ENCODE measurements around the gene ERC2.

The ERC2 gene

GRCh38 chr3:55492976-55493375 is 975.3 kb downstream of the ERC2 start:
- H3K27me3 ChIP-seq (ENCODE audit: insufficient read depth, low read length) = no peaks in the 10 kb centered on the region
- H3K9me3 ChIP-seq (ENCODE audit: low read length) = no peaks in the 10 kb centered on the region
- no peaks in the 10 kb centered on the region for H4K20me1 ChIP-seq (ENCODE audit: insufficient read depth, low read length)
- H3K4me2 ChIP-seq (ENCODE audit: low read length) = no peak overlapping the region
- H3F3A ChIP-seq (ENCODE audit: insufficient read depth, low read length) = no peaks in the 10 kb centered on the region
- no peak overlapping the region for H2AFZ ChIP-seq (ENCODE audit: low read length)
- no peaks in the 10 kb centered on the region for H3K9me2 ChIP-seq (ENCODE audit: low read depth, low read length)
- no peak overlapping the region for H3K9ac ChIP-seq (ENCODE audit: low read length)
- H3K79me2 ChIP-seq (ENCODE audit: insufficient read depth, low read length) = no peaks in the 10 kb centered on the region
- no peaks in the 10 kb centered on the region for H3K36me3 ChIP-seq (ENCODE audit: insufficient read depth, low read length)
- H3K4me1 ChIP-seq (ENCODE audit: insufficient read depth, low read length, severe bottlenecking) = peaks cover 7% of the 10 kb centered on the region
- no peak overlapping the region for H3K27ac ChIP-seq (ENCODE audit: low read depth, low read length, poor library complexity, severe bottlenecking)
- no peak overlapping the region for H3K4me3 ChIP-seq (ENCODE audit: low read depth, low read length, poor library complexity, severe bottlenecking)
- no peak for TF ChIP-seq CTCF (IDR thresholded peaks at IDR 0.05; ENCODE audit: low read length)
- no peak for TF ChIP-seq EZH2 (IDR thresholded peaks at IDR 0.05; ENCODE audit: borderline replicate concordance, low read length)

DNA sequence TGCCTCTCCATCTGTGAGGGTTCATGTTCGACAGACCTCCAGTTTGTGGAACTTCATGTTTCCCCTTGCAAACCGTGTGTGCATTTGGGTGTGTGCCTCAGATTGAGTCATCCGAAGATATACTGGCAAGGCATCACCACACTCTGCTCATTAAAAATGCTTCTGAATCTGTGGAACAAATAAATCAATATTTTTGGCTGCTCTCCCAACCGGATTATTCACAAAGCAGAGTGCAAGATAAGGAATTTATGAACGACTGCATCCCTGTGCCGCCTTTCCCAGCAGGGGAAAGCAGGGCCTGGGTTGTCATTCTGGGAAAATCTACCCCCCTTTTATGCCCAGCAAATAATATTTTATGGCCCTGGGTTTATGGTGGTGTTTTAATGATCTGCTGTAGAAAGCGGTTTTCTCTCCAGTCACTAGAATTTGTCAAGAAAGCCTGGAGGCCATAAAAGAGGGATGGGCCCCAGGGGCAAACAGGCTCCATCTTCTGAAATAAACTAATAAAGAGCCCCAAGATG is 976.9 kb downstream of the ERC2 start:
- Histone ChIP-seq H3K4me1 (ENCODE audit: insufficient read depth, low read length, severe bottlenecking) (peaks cover 7% of the 10 kb centered on the region), H3K9me3 (ENCODE audit: low read length) (no peaks in the 10 kb centered on the region), H3K9me2 (ENCODE audit: low read depth, low read length) (no peaks in the 10 kb centered on the region), H3F3A (ENCODE audit: insufficient read depth, low read length) (no peaks in the 10 kb centered on the region), H2AFZ (ENCODE audit: low read length) (no peak overlapping the region), H3K27me3 (ENCODE audit: insufficient read depth, low read length) (no peaks in the 10 kb centered on the region), H3K36me3 (ENCODE audit: insufficient read depth, low read length) (no peaks in the 10 kb centered on the region), H3K4me2 (ENCODE audit: low read length) (no peak overlapping the region), H4K20me1 (ENCODE audit: insufficient read depth, low read length) (no peaks in the 10 kb centered on the region), H3K27ac (ENCODE audit: low read depth, low read length, poor library complexity, severe bottlenecking) (no peak overlapping the region), H3K9ac (ENCODE audit: low read length) (no peak overlapping the region), H3K4me3 (ENCODE audit: low read depth, low read length, poor library complexity, severe bottlenecking) (no peak overlapping the region), H3K79me2 (ENCODE audit: insufficient read depth, low read length) (no peaks in the 10 kb centered on the region)
- TF ChIP-seq CTCF (IDR thresholded peaks at IDR 0.05; ENCODE audit: low read length) (no peak), EZH2 (IDR thresholded peaks at IDR 0.05; ENCODE audit: borderline replicate concordance, low read length) (no peak)

DNA sequence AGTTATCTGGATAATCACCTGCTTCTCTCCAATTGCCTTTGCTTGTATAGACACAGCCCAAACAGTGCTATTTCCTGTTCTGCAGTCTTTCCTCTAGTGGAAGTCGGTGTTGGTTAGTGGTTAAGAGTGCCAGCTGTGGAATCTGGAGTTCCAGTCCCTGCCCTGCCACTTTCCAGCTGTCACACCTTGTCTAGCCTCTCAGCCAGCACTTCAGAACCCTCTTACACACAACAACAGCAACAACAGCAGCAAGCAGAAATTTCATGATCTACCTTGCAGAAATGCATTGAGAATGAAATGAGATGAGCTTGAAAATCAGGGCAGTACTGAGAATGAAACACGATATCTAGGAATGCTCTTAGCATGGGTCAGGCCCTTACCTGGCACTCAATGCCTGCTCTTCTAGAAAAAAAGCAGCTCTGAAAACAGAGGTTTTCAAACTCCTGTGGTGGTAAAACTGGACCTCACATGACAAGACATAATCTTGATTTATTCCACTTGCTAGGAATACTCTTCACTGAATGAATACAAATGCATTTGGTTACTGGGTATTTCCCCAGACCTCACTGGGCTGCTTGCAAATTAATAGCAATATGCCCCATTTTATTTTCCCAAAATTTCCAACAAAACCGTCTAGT is 977.9 kb downstream of the ERC2 start:
- Histone ChIP-seq H3K27ac (ENCODE audit: low read depth, low read length, poor library complexity, severe bottlenecking) (no peak overlapping the region), H3K4me3 (ENCODE audit: low read depth, low read length, poor library complexity, severe bottlenecking) (no peak overlapping the region), H3K9me2 (ENCODE audit: low read depth, low read length) (no peaks in the 10 kb centered on the region), H3K79me2 (ENCODE audit: insufficient read depth, low read length) (no peaks in the 10 kb centered on the region), H3K4me1 (ENCODE audit: insufficient read depth, low read length, severe bottlenecking) (peaks cover 7% of the 10 kb centered on the region), H4K20me1 (ENCODE audit: insufficient read depth, low read length) (no peaks in the 10 kb centered on the region), H3F3A (ENCODE audit: insufficient read depth, low read length) (no peaks in the 10 kb centered on the region), H2AFZ (ENCODE audit: low read length) (no peak overlapping the region), H3K9me3 (ENCODE audit: low read length) (no peaks in the 10 kb centered on the region), H3K27me3 (ENCODE audit: insufficient read depth, low read length) (no peaks in the 10 kb centered on the region), H3K9ac (ENCODE audit: low read length) (no peak overlapping the region), H3K4me2 (ENCODE audit: low read length) (no peak overlapping the region), H3K36me3 (ENCODE audit: insufficient read depth, low read length) (no peaks in the 10 kb centered on the region)
- TF ChIP-seq CTCF (IDR thresholded peaks at IDR 0.05; ENCODE audit: low read length) (no peak), EZH2 (IDR thresholded peaks at IDR 0.05; ENCODE audit: borderline replicate concordance, low read length) (no peak)
